Measurements from ENCODE around the gene ANKS1A.
"Not testable (repeated sequence)": the region's sequence is repeated elsewhere in the genome, so short reads cannot be mapped to it uniquely, and the experiment has no call there.

The ANKS1A gene, protein sequence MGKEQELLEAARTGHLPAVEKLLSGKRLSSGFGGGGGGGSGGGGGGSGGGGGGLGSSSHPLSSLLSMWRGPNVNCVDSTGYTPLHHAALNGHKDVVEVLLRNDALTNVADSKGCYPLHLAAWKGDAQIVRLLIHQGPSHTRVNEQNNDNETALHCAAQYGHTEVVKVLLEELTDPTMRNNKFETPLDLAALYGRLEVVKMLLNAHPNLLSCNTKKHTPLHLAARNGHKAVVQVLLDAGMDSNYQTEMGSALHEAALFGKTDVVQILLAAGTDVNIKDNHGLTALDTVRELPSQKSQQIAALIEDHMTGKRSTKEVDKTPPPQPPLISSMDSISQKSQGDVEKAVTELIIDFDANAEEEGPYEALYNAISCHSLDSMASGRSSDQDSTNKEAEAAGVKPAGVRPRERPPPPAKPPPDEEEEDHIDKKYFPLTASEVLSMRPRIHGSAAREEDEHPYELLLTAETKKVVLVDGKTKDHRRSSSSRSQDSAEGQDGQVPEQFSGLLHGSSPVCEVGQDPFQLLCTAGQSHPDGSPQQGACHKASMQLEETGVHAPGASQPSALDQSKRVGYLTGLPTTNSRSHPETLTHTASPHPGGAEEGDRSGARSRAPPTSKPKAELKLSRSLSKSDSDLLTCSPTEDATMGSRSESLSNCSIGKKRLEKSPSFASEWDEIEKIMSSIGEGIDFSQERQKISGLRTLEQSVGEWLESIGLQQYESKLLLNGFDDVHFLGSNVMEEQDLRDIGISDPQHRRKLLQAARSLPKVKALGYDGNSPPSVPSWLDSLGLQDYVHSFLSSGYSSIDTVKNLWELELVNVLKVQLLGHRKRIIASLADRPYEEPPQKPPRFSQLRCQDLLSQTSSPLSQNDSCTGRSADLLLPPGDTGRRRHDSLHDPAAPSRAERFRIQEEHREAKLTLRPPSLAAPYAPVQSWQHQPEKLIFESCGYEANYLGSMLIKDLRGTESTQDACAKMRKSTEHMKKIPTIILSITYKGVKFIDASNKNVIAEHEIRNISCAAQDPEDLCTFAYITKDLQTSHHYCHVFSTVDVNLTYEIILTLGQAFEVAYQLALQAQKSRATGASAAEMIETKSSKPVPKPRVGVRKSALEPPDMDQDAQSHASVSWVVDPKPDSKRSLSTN

DNA sequence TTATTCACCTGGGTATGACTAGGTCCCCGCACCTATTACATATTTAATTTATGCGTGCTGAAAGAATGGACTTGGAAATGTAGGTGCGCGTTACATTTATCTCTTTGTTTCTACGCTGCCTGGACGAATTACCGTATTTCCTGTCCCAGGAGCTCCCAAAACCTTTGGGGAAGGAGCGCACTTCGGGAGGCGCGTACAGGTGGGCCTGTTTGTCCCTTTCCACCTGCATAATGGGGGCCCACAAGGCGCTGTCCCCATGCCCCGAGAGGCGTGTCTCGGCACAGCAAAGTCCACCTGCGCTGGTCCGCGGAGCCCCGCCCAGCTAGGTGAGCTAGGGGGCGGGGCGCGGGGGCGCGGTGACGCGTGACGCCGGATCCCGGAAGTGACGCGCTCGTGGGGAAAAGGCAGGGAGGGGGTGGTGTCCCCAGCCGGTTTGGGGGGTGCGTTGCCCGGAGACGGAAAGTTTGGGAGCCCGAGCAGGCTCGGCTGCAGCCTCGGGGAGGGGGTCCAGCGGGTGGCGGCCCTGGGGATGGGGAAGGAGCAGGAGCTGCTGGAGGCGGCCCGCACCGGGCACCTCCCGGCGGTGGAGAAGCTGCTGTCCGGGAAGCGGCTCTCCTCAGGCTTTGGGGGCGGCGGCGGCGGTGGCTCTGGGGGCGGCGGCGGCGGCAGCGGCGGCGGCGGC, at the start of gene ANKS1A:
Gene ANKS1A (plus strand): TSS at position 382 of the 682 bp plus-strand sequence. CDS start 148 bp downstream, at position 530.
- DNase-seq (ENCODE audit: low read depth in 2 of 2) = peak; percentile 87 to 90

DNA sequence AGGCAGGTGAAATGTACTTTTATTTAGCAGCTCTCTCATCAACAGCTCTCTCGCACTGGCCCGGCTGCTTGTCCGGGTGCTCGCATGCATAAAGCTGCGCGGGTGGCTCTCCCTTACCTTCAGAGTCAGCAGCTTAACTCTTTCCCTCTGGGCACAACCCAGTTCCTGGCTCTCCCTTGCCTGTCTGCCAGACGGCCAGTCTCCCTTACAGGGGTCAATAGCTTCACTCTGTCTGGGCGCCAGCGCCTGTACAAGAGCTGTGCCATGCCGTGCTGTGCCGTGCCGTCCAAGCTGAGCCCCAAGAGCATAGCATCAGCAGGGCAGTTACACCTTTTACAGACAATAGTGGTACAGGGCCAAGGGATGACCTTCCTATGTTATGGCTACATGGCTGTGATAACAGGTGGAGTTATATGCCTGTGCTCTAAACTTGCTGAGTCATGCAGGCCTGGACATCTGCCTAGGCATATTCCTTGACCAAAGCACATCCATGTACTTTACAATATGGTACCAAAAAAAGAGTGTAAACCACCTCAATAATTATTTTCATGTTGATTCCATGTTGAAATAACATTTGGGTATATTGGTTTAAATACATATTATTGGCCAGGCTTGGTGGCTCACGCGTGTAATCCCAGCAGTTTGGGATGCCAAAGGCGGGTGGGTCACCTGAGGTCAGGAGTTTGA, 49.2 kb upstream of the ANKS1A start:
- DNase-seq (ENCODE audit: low read depth in 2 of 2) = no peak

DNA sequence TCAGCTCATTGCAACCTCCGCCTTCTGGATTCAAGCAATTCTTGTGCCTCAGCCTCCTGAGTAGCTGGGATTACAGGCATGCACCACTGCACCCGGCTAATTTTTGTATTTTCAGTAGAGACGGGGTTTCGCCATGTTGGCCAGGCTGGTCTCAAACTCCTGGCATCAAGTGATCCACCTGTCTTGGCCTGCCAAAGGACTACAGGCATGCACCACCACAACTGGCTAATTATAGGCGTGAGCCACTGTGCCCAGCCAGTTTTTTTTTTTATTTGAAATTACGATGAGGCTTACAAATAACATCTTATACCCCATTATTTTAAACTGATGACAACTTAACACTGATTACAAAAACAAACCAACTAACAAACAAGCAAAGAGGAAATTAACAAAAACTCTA, 40.0 kb upstream of the ANKS1A start:
- DNase-seq (ENCODE audit: low read depth in 2 of 2) = not testable (repeated sequence)

DNA sequence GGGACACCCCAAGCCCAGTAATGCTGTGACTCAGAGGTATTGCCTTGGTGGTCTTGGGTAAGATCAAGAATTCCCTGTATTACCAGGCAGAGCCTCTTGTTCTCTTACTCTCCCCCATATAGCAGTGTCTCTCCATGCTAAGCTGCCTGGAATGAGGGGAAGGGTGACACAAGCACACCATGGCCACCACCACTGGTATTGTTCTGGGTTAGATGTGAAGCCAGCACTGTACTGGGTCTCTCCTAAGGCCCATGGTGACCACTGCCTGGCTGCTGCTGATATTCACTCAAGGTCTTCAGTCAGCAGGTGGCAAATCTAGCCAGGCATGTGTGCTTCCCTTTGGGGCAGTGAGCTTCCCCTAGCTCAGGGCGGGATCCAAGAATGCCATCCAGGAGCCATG, 37.7 kb upstream of the ANKS1A start:
- DNase-seq (ENCODE audit: low read depth in 2 of 2) = no peak

DNA sequence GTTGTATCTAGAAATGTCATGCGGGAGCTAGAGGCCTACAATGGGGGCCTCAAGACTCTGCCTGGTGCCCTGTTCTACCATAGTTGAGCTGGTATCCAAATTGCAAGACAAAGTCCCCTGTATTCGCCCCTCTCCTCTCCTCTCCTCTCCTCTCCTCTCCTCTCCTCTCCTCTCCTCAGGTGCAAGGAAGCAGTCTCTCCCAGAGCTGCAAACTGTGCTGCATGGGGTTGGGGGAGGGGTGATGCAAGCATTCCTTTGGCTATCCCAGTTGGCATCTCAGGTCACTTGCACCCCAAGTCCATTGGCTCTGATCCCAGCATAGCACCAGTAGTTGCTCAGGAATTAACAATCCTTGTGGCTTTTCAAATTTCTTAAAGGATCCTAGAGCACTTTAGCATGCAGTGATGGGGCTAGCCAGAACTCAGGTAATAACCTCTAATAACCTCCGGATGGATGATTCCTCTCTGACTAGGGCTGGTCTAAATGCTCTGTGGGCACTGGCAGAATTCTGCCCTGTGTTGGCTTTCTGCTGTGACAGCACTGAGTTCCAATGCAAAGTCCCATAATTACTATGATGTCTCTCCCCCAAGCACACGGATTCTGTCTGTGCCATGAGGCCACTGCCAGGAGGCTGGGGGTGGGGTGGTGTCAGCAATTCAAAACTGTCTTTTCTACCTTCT, 36.5 kb upstream of the ANKS1A start:
- DNase-seq (ENCODE audit: low read depth in 2 of 2) = no peak

DNA sequence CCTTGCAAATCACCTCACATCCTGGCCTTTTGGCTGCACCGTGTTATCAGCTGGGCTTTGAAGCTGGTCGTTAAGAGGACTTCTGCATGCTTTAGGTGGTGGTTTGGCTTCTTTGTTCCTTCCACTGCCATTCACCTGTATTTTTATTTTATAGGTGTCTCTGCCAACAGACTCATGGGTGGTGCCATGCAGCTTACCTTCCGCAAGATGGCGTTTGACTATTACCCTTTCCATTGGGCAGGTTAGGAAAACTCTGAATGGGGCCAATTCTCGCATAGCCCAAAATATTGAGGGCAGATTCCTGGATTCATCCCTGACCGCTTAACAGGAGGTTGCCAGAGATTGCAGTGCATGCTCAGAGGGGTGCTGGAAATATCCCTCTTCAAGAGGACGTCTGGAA, 33.6 kb upstream of the ANKS1A start:
- DNase-seq (ENCODE audit: low read depth in 2 of 2) = no peak

DNA sequence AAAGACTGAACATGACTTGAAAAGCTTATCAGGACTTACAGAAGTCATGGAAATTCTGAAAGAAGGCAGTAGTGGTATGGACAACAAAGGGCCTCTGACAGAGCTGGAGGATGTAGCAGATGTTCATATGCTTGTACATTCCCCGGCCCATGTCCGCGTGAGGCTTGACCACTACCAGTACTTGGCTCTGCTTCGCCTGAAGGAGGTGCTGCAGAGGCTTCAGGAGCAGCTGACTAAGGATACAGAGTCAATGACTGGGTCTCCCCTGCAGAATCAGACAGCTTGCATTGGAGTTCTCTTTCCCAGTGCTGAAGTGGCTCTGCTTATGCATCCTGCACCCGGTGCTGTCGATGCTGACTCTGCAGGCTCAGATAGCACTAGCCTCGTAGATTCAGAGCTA, 30.4 kb upstream of the ANKS1A start:
- DNase-seq (ENCODE audit: low read depth in 2 of 2) = no peak

DNA sequence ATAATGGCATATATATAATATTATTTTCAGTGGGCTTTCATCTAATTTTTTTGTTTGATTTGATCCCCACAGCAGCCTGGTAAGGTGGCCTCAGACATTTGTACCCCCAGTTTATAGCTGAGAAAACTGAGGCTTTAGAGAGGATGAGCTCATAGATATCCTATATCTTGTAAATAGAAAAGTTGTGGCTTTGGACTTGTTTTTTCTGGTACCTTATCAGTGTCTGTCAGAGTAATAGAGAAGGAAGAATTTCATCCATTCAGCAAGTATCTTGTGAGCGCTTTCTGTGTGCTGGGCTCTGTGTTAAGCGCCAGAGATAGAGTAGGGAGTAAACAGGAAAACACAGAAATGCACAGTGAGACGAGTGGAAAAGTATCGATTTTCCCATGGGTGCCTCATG, 29.1 kb upstream of the ANKS1A start:
- no peak for DNase-seq (ENCODE audit: low read depth in 2 of 2)

DNA sequence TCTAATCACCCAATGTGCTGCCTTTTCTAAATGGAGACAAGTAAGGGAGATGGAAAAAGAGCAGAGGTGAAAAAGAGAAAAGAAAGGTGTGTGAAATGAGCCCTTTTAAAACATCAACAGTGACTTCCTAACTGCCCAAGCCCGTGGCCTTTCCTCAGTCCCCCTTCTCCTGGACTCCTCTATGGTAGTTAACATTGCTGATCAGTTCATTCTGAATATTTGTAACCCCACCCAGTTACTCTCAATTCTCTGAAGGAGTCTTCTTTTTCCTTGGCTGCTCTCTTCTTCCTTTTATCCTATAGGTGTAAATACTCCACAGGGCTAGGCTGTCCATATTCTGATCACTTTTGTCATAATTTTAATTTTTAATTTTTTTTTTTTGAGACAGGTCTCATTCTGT, 28.3 kb upstream of the ANKS1A start:
- DNase-seq (ENCODE audit: low read depth in 2 of 2) = no peak

DNA sequence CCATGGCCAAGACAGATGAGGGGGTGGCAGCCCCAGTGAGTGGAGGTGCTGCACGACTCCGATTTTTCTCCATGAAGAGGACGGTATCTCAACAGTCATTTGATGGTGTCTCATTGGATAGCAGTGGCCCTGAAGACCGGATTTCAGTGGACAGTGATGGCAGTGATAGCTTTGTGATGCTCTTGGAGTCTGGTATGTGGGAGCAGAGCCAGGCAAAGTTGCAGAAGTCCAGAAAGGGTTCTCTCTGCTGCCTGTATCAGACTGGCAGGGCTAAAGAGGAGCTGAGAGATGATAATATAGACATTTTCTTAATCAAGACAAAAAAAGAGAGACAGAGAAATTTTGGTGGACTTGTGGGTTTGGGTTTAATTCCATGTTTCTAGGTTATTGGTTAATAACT, 25.0 kb upstream of the ANKS1A start:
- DNase-seq (ENCODE audit: low read depth in 2 of 2) = no peak

DNA sequence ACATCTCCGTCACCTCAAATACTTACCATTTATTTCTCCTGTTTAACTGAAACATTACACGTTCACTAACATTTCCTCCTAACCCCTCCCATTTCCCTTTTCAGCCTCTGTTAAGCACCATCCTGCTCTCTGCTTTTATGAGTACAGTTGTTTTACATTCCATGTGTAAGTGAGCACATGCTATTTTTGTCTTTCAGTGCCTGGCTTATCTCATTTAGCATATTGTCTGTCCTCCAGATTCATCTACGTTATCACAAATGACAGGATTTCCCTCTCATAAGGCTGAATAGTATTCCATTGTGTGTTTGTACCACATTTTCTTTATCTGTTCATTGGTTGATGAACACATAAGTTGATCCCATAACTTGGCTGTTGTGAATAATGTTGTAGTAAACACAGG, 23.9 kb upstream of the ANKS1A start:
- no peak for DNase-seq (ENCODE audit: low read depth in 2 of 2)

DNA sequence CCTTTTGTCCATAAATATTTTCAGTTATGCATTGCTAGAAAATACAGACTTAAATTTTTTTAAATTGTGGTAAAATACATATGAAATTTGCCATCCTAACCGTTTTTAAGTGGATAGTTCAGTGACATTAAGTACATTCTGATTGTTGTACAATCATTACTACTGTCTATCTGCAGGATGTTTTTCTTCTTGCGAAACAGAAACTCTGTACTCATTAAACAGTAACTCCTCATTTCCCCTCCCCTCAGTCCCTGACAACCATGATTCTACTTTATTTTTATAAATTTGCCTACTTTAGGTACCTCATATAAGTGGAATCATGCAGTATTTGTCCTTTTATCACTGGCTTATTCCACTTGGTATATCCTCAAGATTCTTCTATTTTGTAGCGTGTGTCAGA, 22.5 kb upstream of the ANKS1A start:
- DNase-seq (ENCODE audit: low read depth in 2 of 2) = no peak

DNA sequence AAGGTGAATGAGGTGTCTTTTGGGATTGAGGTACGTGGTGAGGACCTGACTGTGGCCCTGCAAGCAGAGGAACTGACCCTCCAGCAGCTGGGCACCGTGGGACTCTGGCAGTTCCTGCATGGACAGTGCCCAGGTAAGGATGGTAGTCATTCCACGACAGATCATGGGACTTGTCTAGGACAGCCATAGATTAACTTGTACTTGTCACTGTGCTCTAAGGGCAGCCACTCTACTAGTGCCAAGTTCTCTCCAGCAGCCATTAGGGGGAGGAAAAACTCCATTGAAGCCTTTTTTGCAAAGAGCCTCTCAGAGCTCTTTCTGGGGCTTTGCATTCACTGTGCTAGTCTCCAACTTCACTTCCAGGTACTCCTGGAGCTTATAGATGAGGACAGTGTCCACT, 21.6 kb upstream of the ANKS1A start:
- DNase-seq (ENCODE audit: low read depth in 2 of 2) = no peak

DNA sequence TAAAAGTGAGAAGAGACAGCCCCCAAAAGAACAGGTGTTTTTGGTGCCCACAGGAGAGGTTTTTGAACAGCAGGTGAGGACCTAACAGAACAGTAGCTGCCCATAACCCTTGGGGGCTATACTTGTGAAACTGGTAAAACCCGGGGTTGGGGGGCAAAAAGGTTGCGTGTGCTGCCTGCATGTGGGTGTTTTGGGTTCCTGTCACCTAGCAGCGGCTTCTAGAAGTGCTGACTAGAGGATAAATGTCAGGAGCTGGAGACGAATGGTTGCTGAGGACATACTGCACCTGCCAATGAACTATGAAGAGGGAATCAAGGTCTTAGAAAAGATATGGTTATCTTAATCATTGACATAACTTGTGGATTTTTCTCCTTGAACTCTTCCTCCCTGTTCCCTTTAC, 17.2 kb upstream of the ANKS1A start:
- no peak for DNase-seq (ENCODE audit: low read depth in 2 of 2)

DNA sequence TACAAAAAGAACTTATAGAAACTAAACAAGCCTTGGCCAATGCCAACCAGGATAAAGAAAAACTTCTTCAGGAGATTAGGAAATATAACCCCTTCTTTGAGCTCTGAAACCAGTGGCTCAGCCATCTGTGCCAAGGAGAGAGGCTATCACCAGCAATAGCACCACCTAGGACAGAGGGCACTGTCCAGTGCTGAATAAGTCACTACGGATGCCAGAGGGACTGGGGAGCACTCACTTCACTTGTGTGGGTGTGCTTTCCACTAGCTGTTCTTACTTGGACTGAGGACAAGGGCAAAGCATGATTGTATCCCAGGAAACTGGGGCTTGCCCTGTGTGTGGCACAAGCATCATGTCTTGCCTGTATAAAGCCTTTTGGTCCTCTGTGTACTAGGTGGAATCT, 16.7 kb upstream of the ANKS1A start:
- no peak for DNase-seq (ENCODE audit: low read depth in 2 of 2)

DNA sequence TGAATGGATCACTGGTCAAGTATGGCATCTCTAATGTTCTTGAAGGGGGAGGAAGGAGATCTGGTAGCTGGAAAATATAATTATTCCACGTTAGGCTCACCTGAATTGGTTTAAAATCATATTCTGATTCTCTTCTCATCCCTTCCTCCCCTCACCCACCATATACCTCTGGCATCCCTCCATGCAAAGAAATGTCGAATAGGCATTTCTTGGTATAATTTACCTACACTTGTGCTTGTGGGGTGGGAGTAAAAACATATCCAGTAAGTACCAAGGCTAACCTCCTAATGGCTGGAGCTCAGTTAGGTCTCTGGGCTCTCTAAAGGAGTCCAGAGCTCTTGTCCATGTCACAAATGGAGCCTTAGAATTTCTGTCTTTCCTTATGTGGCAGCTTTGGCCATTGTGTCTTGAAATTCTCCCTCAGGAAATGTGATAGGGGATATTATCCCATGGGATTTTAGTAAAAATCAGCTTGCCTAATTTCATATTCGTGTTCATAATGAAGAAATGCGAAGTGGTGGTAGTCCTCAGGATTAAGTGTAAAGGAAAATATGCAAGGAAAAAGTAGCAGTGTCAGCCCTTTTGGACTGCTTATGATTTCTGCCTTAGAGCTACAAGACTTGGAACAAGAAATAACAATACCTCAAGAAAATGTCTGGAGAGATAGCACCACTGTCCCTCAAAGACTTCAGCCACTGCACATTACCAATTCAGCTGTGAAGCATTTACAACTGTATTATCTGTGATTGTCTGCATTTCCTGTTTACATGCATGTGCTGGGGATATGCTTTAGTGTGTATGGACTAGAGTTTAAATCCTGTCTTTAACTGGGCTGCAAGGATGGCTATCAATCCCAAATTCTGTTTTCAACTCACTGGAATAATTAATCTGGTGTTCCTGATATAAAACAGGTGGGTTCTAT, 13.5 kb upstream of the ANKS1A start:
- DNase-seq (ENCODE audit: low read depth in 2 of 2) = no peak

DNA sequence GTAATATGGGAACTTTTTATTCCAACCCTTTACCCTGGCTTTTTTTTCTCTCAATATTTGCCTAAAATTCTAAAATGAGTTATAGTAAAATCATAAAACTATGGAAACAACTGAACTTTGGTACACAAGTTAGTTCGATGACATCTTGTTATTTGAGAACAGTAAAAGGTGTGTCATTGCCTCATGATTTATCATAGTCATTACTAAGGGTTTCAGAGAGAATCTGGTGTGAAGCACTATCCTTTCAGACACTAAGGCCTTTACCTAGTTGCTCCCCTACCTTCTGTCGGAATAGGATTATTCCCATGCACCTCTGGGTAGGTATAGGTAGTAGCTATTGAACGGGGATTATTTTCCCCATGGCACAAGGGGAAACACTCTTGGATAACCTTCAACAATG, 12.6 kb upstream of the ANKS1A start:
- no peak for DNase-seq (ENCODE audit: low read depth in 2 of 2)

DNA sequence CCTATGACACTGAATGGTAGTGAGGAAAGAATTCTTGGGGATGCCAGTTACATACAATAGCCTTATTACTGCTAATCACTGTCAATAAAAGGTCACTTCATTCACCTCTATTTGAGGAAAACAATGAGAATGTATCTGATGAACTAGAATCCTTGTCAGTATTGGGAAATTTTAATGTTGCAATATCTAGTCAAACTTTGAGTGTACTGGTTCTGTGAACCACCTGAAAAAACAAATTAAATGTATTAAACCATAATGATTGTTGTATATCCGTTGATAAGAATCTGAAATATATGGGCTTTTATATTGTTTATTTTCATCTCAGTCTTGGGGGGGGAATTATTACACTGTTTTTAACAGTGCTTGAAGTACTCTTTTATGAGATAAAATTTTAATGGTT, 11.8 kb upstream of the ANKS1A start:
- DNase-seq (ENCODE audit: low read depth in 2 of 2) = no peak

DNA sequence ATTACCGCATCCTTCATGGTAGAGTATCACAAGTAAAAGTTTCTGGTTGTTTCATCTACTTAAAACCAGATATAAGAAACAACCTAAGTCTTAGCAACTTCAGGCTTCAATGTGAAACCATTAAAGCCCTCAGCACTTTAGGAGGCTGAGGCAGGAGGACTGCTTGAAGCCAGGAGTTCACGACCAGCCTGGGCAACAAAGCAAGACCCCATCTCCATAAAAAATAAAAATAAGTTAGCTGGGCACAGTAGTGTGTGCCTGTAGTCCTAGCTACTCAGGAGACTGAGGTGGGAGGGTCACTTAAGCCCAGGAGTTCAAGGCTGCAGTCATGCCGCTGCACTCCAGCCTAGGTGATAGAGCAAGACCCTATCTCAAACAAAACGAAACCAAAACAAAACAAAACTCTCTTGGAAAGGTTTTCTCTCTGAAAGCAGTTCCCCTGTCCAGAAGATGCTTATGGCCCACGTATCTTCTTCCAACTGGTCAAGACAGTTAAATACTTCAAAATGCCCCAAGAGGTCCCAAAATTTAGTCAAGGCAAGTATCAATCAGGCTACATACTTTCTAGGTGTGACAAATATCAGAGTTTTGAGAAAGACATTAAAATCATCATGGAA, 11.1 kb upstream of the ANKS1A start:
- DNase-seq (ENCODE audit: low read depth in 2 of 2) = no peak
